ENCODE results near the gene TAB2. TPM values are rescaled to one million over a fixed set of nuclear protein-coding genes. Genes with fewer than 3 reads are reported as not detected.

TAB2 gene
- total and polyA plus RNA-seq, 2 experiments from 2014 or later, result 14.2 to 51.9 TPM

DNA sequence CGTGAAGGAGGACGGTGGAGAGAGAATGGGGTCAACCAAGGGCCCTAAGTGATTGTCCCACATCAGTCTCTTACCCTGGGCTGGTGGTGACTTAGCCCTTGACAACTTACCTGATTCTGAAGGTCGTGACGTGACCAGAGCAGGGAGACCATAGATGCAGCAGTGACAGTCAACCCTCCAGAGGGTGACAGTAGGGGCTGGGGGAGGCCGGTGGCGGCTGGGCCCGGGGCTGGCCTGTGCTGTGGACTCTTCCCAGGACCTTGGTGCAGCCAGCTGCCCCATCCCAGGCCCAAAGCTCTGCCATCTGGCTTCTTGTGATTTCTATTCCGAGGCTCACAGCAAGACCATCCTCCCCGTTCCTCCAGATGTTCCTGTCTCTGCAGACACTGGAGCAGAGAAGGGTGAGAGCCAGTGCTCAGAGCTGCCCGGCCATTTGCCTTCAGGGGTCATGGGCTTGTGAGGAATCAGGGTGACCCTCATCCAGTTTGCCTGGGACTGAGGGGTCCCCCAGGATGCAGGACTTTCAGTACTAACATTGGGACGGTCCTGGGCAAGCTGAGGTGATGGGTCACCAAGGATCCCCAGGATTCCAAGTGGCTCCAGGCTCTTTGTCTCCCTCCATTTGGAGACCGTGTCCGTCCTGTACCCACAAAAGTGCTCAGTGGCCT lies 118.5 kb downstream of the TAB2 start:
- no peak overlapping the region for H2AFZ ChIP-seq
- H3K36me3 ChIP-seq (replicated peaks; ENCODE audit: insufficient read depth, low read depth), result no peaks in the 10 kb centered on the region
- H3K9me3 ChIP-seq (ENCODE audit: low read depth), result no peaks in the 10 kb centered on the region
- no peaks in the 10 kb centered on the region for H3K9me2 ChIP-seq (replicated peaks; ENCODE audit: insufficient read depth)
- TF ChIP-seq EZH2phosphoT487 (IDR thresholded peaks at IDR 0.05; ENCODE audit: low read depth, severe bottlenecking, unreplicated experiment) (no peak), EZH2 (IDR thresholded peaks at IDR 0.05; ENCODE audit: borderline replicate concordance) (no peak)
- TF ChIP-seq, protein P1, sequence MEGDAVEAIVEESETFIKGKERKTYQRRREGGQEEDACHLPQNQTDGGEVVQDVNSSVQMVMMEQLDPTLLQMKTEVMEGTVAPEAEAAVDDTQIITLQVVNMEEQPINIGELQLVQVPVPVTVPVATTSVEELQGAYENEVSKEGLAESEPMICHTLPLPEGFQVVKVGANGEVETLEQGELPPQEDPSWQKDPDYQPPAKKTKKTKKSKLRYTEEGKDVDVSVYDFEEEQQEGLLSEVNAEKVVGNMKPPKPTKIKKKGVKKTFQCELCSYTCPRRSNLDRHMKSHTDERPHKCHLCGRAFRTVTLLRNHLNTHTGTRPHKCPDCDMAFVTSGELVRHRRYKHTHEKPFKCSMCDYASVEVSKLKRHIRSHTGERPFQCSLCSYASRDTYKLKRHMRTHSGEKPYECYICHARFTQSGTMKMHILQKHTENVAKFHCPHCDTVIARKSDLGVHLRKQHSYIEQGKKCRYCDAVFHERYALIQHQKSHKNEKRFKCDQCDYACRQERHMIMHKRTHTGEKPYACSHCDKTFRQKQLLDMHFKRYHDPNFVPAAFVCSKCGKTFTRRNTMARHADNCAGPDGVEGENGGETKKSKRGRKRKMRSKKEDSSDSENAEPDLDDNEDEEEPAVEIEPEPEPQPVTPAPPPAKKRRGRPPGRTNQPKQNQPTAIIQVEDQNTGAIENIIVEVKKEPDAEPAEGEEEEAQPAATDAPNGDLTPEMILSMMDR (IDR thresholded peaks at IDR 0.05; ENCODE audit: poor library complexity), result no peak
- H3K4me2 ChIP-seq, result no peak overlapping the region
- no peak overlapping the region for H3K27ac ChIP-seq
- peaks cover 7% of the 10 kb centered on the region for H3K4me1 ChIP-seq (ENCODE audit: insufficient read depth)
- no peak overlapping the region for H3K4me3 ChIP-seq
- H3K27me3 ChIP-seq, result no peaks in the 10 kb centered on the region
- H4K20me1 ChIP-seq (ENCODE audit: insufficient read depth, poor library complexity, severe bottlenecking), result no peaks in the 10 kb centered on the region
- WGBS (ENCODE audit: low lambda C conversion rate, missing lambda C conversion rate), result 97% methylated on average over 12 of the region's 13 CpGs
- H3K79me2 ChIP-seq, result no peaks in the 10 kb centered on the region
- no peak for DNase-seq (ENCODE audit: low spot score)

DNA sequence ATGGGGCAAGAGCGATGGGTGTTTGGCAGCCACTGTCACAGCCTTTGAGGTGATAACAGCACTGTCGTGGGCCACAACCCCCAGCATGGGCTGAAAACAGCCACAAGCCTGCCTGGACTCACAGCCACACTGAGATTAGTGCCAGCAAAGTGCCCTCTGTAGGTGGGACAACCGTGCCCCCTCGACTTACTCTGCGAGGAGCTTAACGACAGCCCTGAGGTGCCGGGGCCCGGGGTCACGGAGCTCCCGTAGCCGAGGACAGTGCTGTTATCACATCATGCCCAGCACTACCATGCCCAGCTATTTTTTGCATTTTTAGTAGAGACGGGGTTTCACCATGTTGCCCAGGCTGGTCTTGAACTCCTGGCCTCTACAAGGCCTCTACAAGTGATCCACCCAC lies 119.1 kb downstream of the TAB2 start:
- Histone ChIP-seq H4K20me1 (ENCODE audit: insufficient read depth, poor library complexity, severe bottlenecking) (no peaks in the 10 kb centered on the region), H3K79me2 (no peaks in the 10 kb centered on the region), H3K4me1 (ENCODE audit: insufficient read depth) (peaks cover 13% of the 10 kb centered on the region), H2AFZ (no peak overlapping the region), H3K9me3 (ENCODE audit: low read depth) (no peaks in the 10 kb centered on the region), H3K27ac (no peak overlapping the region), H3K4me3 (no peak overlapping the region), H3K36me3 (replicated peaks; ENCODE audit: insufficient read depth, low read depth) (no peaks in the 10 kb centered on the region), H3K9me2 (replicated peaks; ENCODE audit: insufficient read depth) (no peaks in the 10 kb centered on the region), H3K4me2 (no peak overlapping the region), H3K27me3 (no peaks in the 10 kb centered on the region)
- TF ChIP-seq, protein P1 (IDR thresholded peaks at IDR 0.05; ENCODE audit: poor library complexity), result no peak
- no peak for TF ChIP-seq EZH2 (IDR thresholded peaks at IDR 0.05; ENCODE audit: borderline replicate concordance)
- TF ChIP-seq EZH2phosphoT487 (IDR thresholded peaks at IDR 0.05; ENCODE audit: low read depth, severe bottlenecking, unreplicated experiment), result no peak
- no peak for DNase-seq (ENCODE audit: low spot score)
- 96% methylated on average over 12 of the region's 12 CpGs for WGBS (ENCODE audit: low lambda C conversion rate, missing lambda C conversion rate)

GRCh38 chr6:149437212-149437611 lies 119.7 kb downstream of the TAB2 start:
- TF ChIP-seq, protein P1 (IDR thresholded peaks at IDR 0.05; ENCODE audit: poor library complexity), result no peak
- no peak for TF ChIP-seq EZH2phosphoT487 (IDR thresholded peaks at IDR 0.05; ENCODE audit: low read depth, severe bottlenecking, unreplicated experiment)
- TF ChIP-seq EZH2 (IDR thresholded peaks at IDR 0.05; ENCODE audit: borderline replicate concordance), result no peak
- Histone ChIP-seq H3K4me2 (no peak overlapping the region), H4K20me1 (ENCODE audit: insufficient read depth, poor library complexity, severe bottlenecking) (no peaks in the 10 kb centered on the region), H3K27ac (no peak overlapping the region), H2AFZ (no peak overlapping the region), H3K79me2 (no peaks in the 10 kb centered on the region), H3K36me3 (replicated peaks; ENCODE audit: insufficient read depth, low read depth) (no peaks in the 10 kb centered on the region), H3K9me2 (replicated peaks; ENCODE audit: insufficient read depth) (no peaks in the 10 kb centered on the region), H3K27me3 (no peaks in the 10 kb centered on the region), H3K4me3 (no peak overlapping the region), H3K9me3 (ENCODE audit: low read depth) (no peaks in the 10 kb centered on the region), H3K4me1 (ENCODE audit: insufficient read depth) (peaks cover 16% of the 10 kb centered on the region)
- DNase-seq (ENCODE audit: low spot score), result no peak
- WGBS (ENCODE audit: low lambda C conversion rate, missing lambda C conversion rate), result 92% methylated on average over 3 of the region's 3 CpGs
